Natural killer cell (primary cell): ENCODE measurements around the gene CAPN13. TPM values are rescaled to one million over a fixed set of nuclear protein-coding genes. Genes with fewer than 3 reads are reported as not detected.

Experiments used
- ATAC-seq, 3 donors: fragments of 150-1000 bp in 2 of 3; fragments of 200-7000 bp in 1 of 3; cut with Tn5 transposase; 1 replicate in 1 of 3; 2 replicates in 2 of 3; pipeline ENCODE4 v1.10.0; 2021; ENCODE audit warnings: mild to moderate bottlenecking in 2 of 3, moderate library complexity in 2 of 3
- DNase-seq, 2 donors: peaks; one replicate each; pipeline versions ENCODE4 v3.0.0 to v3.0.0-alpha.2; 2013 to 2021; ENCODE audit warnings: mixed read lengths in 1 of 2
- H3K27ac ChIP-seq: one replicate; pipeline ENCODE4 v1.5.1; 2013; ENCODE audit warnings: mild to moderate bottlenecking, low read length
- H3K27me3 ChIP-seq: one replicate; pipeline ENCODE4 v1.6.1; 2013; ENCODE audit warnings: low read length; ENCODE audit not compliant: control insufficient read depth, insufficient read depth
- H3K36me3 ChIP-seq: one replicate; pipeline ENCODE4 v1.6.1; 2013; ENCODE audit warnings: low read length; ENCODE audit not compliant: control insufficient read depth, insufficient read depth
- H3K4me1 ChIP-seq: one replicate; pipeline ENCODE4 v1.6.1; 2013; ENCODE audit warnings: low read length; ENCODE audit not compliant: control insufficient read depth, insufficient read depth
- H3K4me3 ChIP-seq: one replicate; pipeline ENCODE4 v1.5.1; 2013; ENCODE audit warnings: low read length
- H3K9me3 ChIP-seq: one replicate; pipeline ENCODE4 v1.6.1; 2013; ENCODE audit warnings: low read length; ENCODE audit not compliant: control insufficient read depth, insufficient read depth
- H3K27ac Mint-ChIP-seq, 2 donors: one replicate each; pipeline ENCODE4 v1.8.0; 2022; ENCODE audit warnings: mild to moderate bottlenecking in 2 of 2, mixed read lengths in 2 of 2, moderate library complexity in 1 of 2
- H3K27me3 Mint-ChIP-seq, 2 donors: one replicate each; pipeline ENCODE4 v1.8.0; 2022; ENCODE audit warnings: low read depth in 2 of 2, mixed read lengths in 2 of 2
- H3K36me3 Mint-ChIP-seq: one replicate; pipeline ENCODE4 v1.8.0; 2022; ENCODE audit warnings: mixed read lengths
- H3K4me1 Mint-ChIP-seq, 2 donors: one replicate each; pipeline ENCODE4 v1.8.0; 2022; ENCODE audit warnings: mixed read lengths in 2 of 2
- H3K4me3 Mint-ChIP-seq: one replicate; pipeline ENCODE4 v1.8.0; 2022; ENCODE audit warnings: mild to moderate bottlenecking, moderate library complexity, mixed read lengths
- H3K9me3 Mint-ChIP-seq, 2 donors: one replicate each; pipeline ENCODE4 v1.8.0; 2022; ENCODE audit warnings: mixed read lengths in 2 of 2
- CTCF ChIP-seq: fragments of 200-600 bp; IDR thresholded peaks from one replicate; pipeline ENCODE4 v1.8.0; 2022; ENCODE audit warnings: antibody characterized with exemption
- WGBS: methylation state at CpG from one replicate; pipeline ENCODE4 v1.1.7; 2013; ENCODE audit warnings: missing lambda C conversion rate; ENCODE audit not compliant: insufficient coverage; 5-methylcytosine and 5-hydroxymethylcytosine counted together
- intact Hi-C: fragments of 100-400 bp; cut with micrococcal nuclease; formaldehyde crosslinking; loops from one replicate; pipeline ENCODE4 v1.14.2; 2022
- total RNA-seq, 4 donors: library from RNA; stranded (reverse); fragments of 120-200 nt in 1 of 4; gene quantifications; one replicate each; pipeline versions ENCODE4 v1.2.3 to v1.2.4, GENCODE V29; 2013 to 2022

Gene CAPN13
- total RNA-seq, 3 donors from 2014 or later (not counting 1 experiment from before 2014, with no cell fraction given): not detected

GRCh38 chr2:30820381-30821055 is 13.3 kb upstream of the CAPN13 start:
- Mint-ChIP-seq H3K9me3 (no peaks in the 10 kb centered on the region), H3K36me3 (no peaks in the 10 kb centered on the region), H3K27ac (no peak overlapping the region), H3K27me3 (peaks cover 6 to 7% of the 10 kb centered on the region in 2 donors), H3K4me1 (no peaks in the 10 kb centered on the region), H3K4me3 (no peak overlapping the region)
- intact Hi-C loops: no loop called here
- Histone ChIP-seq H3K27ac (no peak overlapping the region), H3K4me3 (no peak overlapping the region), H3K27me3 (no peaks in the 10 kb centered on the region), H3K4me1 (no peaks in the 10 kb centered on the region), H3K9me3 (no peaks in the 10 kb centered on the region), H3K36me3 (no peaks in the 10 kb centered on the region)
- 87% methylated on average over 12 of the region's 12 CpGs for WGBS
- DNase-seq (no peak), ATAC-seq (no peak)
- TF ChIP-seq CTCF: no peak

GRCh38 chr2:30809938-30810337 is 2.7 kb upstream of the CAPN13 start:
- Mint-ChIP-seq H3K4me3 (no peak overlapping the region), H3K27me3 (peaks cover 12 to 20% of the 10 kb centered on the region in 2 donors), H3K9me3 (peaks cover 0 to 2% of the 10 kb centered on the region in 2 donors), H3K27ac (no peak overlapping the region), H3K4me1 (no peaks in the 10 kb centered on the region), H3K36me3 (no peaks in the 10 kb centered on the region)
- Histone ChIP-seq H3K4me3 (no peak overlapping the region), H3K4me1 (no peaks in the 10 kb centered on the region), H3K27ac (no peak overlapping the region), H3K27me3 (no peaks in the 10 kb centered on the region), H3K9me3 (no peaks in the 10 kb centered on the region), H3K36me3 (no peaks in the 10 kb centered on the region)
- intact Hi-C loops: no loop called here
- no peak for ATAC-seq
- 62% methylated on average over 4 of the region's 4 CpGs for WGBS
- TF ChIP-seq CTCF: no peak
- no peak for DNase-seq

DNA sequence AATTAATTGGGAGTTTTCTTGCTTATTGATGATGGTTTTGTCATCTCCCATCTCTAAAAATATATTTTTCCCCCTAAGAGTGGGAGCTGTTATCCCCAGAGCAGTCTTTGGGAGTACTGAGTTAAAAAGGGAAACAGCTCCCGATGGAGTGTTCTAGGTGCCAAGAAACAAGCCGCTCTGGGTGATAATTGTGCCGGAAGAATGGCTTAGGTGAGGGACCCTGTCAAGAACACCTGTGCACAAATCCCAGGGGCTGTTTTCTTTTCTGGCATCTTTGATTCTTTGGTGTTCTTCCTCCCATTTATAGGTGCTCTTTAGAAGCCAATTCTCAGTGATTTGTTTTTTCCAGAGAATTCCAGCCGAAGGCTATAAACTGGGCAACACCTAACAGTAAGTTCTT is 1.4 kb upstream of the CAPN13 start:
- Mint-ChIP-seq H3K4me1 (no peaks in the 10 kb centered on the region), H3K27ac (no peak overlapping the region), H3K4me3 (no peak overlapping the region), H3K9me3 (no peaks in the 10 kb centered on the region), H3K27me3 (peaks cover 6 to 20% of the 10 kb centered on the region in 2 donors), H3K36me3 (no peaks in the 10 kb centered on the region)
- intact Hi-C loops: no loop called here
- Histone ChIP-seq H3K4me1 (no peaks in the 10 kb centered on the region), H3K27ac (no peak overlapping the region), H3K9me3 (no peaks in the 10 kb centered on the region), H3K36me3 (no peaks in the 10 kb centered on the region), H3K27me3 (no peaks in the 10 kb centered on the region), H3K4me3 (no peak overlapping the region)
- TF ChIP-seq CTCF: no peak
- DNase-seq: no peak
- no peak for ATAC-seq
- WGBS: 97% methylated on average over 4 of the region's 4 CpGs

- Mint-ChIP-seq H3K4me3 (no peak overlapping the region), H3K27me3 (peaks cover 0 to 10% of the 10 kb centered on the region in 2 donors), H3K27ac (no peak overlapping the region), H3K36me3 (no peaks in the 10 kb centered on the region), H3K9me3 (no peaks in the 10 kb centered on the region), H3K4me1 (no peaks in the 10 kb centered on the region)
- H3K4me3 ChIP-seq: no peak overlapping the region
- no peaks in the 10 kb centered on the region for H3K36me3 ChIP-seq
- ATAC-seq: no peak
- no peak for TF ChIP-seq CTCF
- no peak overlapping the region for H3K27ac ChIP-seq
- 85% methylated on average over 6 of the region's 6 CpGs for WGBS
- no peaks in the 10 kb centered on the region for H3K4me1 ChIP-seq
- no peaks in the 10 kb centered on the region for H3K27me3 ChIP-seq
- H3K9me3 ChIP-seq: no peaks in the 10 kb centered on the region
- DNase-seq: no peak
- intact Hi-C loops: no loop called here
These were observed 4.0 kb downstream of the CAPN13 start for GRCh38 chr2:30803281-30803680.
